Smooth muscle cell of the brain vasculature (primary cell): ENCODE measurements around the gene AK2.
A peak's percentile ranks its signal among the peaks of the same experiment; 100 is the strongest.
"Not testable (repeated sequence)": the region's sequence is repeated elsewhere in the genome, so short reads cannot be mapped to it uniquely, and the experiment has no call there.

Experiments
- DNase-seq: peaks from one replicate; pipeline ENCODE4 v3.0.0-alpha.2; 2012; ENCODE audit warnings: low read depth, low spot score

The AK2 gene

GRCh38 chr1:33024430-33025179 lies 12.1 kb downstream of the AK2 start:
- DNase-seq: not testable (repeated sequence)

GRCh38 chr1:33022650-33023200 lies 14.0 kb downstream of the AK2 start:
- DNase-seq: no peak

- DNase-seq: no peak
Measured at GRCh38 chr1:33021567-33022431, 14.9 kb downstream of the AK2 start.

- no peak for DNase-seq
Measured at GRCh38 chr1:33018112-33018511, 18.6 kb downstream of the AK2 start.

- DNase-seq: no peak
Measured at GRCh38 chr1:33017175-33017574, 19.5 kb downstream of the AK2 start.

GRCh38 chr1:33015216-33015615 lies 21.5 kb downstream of the AK2 start:
- no peak for DNase-seq

GRCh38 chr1:33014464-33015163 lies 22.1 kb downstream of the AK2 start:
- no peak for DNase-seq

- DNase-seq: no peak
Measured at GRCh38 chr1:33013791-33014190, 22.9 kb downstream of the AK2 start.

- no peak for DNase-seq
Measured at GRCh38 chr1:33012165-33012564, 24.5 kb downstream of the AK2 start.

GRCh38 chr1:33010932-33011731 lies 25.6 kb downstream of the AK2 start:
- no peak for DNase-seq

GRCh38 chr1:33009561-33009960 lies 27.1 kb downstream of the AK2 start:
- DNase-seq: no peak

GRCh38 chr1:33008051-33008914 lies 28.4 kb downstream of the AK2 start:
- no peak for DNase-seq

- peak; percentile 64 for DNase-seq
Measured at GRCh38 chr1:33007190-33008050, 29.3 kb downstream of the AK2 start.

GRCh38 chr1:33005838-33006421 lies 30.8 kb downstream of the AK2 start:
- no peak for DNase-seq

GRCh38 chr1:33005117-33005837 lies 31.4 kb downstream of the AK2 start:
- DNase-seq: no peak

- no peak for DNase-seq
Measured at GRCh38 chr1:33004613-33005012, 32.1 kb downstream of the AK2 start.

- DNase-seq: no peak
Measured at GRCh38 chr1:33003657-33004056, 33.0 kb downstream of the AK2 start.

GRCh38 chr1:33002006-33002405 lies 34.7 kb downstream of the AK2 start:
- DNase-seq: no peak
